HG02970 (cell line): ENCODE data around the gene RUSF1.
"Not testable (repeated sequence)": the region's sequence is repeated elsewhere in the genome, so short reads cannot be mapped to it uniquely, and the experiment has no call there.

ENCODE experiments used
- ATAC-seq: cut with Tn5 transposase; IDR thresholded peaks from one replicate; pipeline ENCODE4 v1.9.1; 2021; ENCODE audit warnings: mild to moderate bottlenecking, moderate library complexity, moderate number of reproducible peaks; ENCODE audit not compliant: unreplicated experiment, low FRiP score

RUSF1 gene

DNA sequence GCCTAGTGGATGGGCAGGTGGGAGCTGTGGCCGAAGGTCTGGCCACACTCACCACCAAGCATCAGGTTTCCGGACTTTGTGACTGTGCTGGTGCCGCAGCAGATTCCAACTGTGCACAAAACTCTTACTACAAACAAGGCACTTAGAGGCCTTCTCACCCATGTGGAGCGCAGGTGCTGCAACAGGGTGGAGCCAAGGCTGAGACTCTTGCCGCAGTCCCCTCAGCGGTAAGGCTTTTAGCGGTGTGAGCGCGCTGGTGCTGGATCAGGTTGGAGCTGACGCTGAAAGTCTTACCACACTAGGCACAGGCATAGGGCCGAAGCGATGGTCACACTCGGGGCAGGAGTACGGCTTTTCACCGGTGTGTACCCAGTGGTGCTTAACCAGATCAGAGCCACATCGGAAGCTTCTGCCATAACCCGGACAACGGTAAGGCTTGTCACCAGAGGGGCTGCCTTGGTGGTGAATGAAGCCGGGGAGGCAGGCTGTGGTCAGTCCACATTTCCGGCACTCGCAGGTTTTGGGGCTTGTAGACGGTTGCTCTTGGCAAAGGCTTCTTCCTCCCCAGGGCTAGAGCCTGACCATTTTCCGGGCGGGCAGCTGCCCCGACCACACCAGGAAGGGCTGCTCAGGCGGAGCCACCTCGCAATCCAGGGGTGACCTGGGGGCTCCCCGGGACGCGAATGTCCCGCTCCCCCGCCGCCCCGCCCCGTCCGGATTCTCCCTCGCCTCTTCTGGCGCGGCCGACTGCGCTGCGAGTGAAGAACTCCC is 49.9 kb downstream of the RUSF1 start:
- peak; percentile 0 for ATAC-seq

DNA sequence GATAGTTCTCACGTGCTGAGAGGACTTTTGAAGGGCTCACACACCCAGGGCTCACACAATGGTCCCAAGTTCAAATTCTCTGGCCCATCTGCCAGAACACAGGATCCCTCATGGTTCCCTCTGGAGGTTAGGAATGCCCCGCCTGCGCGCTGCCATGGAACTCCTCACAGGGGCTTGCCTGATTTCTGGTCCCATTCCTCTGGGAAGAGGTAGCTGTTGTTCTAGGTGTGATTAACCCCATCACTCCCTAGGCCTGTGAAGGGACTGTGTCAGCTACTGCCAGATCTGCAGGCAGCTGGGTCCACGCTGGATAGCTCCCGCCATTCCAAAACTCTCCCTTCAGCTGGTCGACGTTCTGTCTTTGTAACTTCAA is 51.2 kb downstream of the RUSF1 start:
- no peak for ATAC-seq

DNA sequence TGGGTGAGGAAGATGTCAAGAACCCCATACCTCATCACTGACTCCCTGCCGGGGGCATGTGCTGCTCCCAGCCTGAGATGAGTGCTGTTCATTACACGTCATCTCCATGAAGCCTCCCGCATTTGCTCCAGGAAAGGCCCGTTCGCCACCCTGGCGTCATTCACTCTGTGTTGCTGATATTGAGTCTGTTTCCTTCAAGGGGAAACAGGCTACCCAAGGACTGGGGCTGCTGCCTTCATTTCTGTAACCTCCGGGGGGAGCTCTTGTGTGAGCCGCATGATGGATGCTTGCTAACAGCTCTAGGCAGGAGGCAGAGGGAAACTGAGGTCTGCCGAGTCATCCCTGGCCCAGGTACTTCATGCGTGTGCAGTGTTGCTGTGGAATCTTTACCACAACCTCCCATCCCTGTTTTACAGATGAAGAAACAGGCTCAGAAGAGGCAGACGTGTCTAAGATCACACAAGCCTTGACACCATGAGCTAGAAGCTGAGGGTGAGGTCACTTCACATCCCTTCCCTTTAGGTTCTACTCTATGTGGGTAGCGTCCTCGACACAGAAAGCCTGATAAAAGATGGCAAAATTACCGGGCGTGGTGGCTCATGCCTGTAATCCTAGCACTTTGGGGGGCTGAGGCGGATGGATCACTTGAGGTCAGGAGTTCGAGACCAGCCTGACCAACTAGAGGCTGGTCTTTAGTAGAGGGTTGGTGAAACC is 52.4 kb downstream of the RUSF1 start:
- ATAC-seq, result no peak

DNA sequence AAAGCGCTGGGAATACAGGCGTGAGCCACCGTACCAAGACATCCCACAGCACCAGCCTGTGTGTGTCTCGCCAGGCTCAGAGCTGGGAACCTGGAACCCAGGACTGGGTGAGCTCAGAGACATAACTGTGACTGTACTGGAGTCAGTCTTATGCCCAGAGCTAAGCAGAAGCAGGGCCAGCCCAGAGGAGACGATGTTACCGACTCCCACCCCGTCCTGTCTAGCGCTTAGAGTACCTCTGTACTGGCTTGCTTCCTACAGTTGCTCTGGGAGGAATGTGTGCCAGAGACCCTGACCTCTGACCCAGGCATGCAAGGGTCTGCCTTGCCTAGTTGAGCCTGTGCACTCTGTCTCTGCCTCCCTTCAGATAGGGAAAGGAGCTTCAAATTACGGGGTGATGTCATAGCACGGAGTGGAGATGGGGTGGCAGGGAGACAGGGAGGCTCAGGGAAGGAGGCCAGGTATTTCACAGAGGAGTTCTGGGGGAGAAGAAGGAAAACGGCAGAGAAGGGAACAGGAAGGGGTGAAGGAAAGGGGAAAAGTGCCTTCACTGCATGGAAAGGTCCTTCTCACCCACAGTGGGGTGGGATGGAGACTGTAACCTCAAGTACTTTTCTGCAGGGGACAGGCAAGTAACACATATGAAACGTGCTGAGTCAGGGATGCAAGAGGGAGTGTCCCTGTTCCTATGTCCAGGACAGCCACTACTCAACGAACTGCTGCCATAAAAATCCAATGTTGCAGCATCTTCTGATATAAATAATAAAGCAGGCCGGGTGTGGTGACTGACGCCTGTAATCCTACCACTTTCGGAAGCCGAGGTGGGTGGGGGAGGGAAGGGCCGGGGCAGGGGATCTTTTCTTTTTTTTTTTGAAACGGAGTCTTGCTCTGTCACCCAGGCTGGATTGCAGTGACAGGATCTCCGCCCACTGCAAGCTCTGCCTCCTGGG is 54.7 kb downstream of the RUSF1 start:
- no peak for ATAC-seq

DNA sequence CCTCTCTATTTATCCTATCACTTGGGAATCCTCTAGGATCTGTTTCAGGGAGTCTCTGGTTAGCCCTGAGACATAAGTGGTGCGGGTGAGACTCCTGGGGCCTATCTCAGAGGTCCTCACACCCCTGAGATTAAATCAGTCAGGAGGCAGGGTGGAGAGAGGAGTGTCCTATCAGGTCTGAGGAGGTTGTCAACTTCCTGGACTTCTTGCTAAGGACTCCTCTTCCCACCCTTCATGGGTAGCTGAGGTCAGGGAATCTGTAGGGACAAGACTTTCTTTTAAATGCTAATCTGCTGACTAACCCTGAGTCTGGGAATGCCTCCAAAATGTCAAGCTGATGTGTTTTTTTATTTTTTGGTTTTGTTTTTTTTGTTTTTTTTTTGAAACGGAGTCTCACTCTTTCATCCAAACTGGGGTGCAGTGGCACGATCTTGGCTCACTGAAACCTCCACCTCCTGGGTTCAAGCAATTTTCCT is 55.5 kb downstream of the RUSF1 start:
- no peak for ATAC-seq

DNA sequence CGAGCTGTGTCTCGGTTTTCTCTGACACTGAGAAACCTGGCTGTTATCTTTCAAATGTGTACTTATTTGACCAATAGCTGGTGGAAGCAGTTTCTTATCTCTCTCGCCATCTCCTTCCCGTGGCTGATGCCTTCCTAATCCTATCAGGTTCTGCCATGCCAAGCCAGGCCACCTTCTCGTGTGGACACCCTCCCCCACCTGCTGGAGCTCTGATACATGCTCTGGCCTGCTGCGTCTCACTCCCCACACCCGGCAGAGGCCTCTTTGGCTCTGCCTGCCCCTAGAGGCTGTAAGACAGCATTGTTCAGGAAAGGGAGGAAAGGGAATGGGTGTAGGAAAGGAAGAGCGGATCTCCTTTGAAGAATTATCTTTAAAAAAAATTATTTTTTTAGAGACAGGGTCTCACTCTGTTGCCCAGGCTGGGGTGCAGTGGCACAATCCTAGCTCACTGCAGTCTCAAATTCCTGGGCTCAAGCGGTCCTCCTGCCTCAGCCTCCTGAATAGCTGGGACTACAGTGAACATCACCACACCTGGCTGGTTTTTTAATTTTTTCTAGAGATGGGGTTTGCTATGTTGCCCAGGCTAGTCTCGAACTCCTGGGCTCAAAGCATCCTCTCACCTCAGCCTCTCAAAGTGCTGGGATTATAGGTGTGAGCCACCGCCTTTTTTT is 56.4 kb downstream of the RUSF1 start:
- no peak for ATAC-seq

DNA sequence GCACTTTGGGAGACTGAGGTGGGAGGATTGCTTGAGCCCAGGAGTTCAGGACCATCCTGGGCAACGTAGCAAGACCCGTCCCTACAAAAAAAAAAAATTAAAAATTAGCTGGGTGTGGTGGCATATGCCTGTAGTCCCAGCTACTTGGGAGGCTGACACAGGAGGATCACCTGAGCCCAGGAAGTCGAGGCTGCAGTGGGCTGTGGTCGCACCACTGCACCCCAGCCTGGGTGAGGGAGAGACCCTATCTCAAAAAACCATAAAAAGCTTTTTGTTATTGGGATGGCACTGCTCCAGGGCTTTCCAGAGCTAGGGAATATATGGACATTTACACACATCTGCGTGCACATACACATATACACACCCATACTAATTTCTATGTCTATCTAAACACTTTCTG is 57.0 kb downstream of the RUSF1 start:
- ATAC-seq, result no peak

DNA sequence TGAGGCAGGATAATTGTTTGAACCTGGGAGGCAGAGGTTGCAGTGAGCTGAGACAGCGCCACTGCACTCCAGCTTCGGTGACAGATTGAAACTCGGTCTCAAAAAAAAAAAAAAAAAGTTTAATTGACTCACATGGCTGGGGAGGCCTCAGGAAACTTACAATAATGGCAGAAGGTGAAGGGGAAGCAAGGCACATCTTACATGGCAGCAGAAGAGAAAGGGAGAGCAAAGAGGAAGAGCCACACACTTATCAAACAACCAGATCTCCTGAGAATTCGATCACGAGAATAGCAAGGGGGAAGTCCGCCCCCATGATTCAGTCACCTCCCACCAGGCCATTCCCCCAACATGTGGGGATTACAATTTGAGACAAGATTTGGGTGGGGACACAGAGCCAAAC is 62.3 kb downstream of the RUSF1 start:
- ATAC-seq, result not testable (repeated sequence)

DNA sequence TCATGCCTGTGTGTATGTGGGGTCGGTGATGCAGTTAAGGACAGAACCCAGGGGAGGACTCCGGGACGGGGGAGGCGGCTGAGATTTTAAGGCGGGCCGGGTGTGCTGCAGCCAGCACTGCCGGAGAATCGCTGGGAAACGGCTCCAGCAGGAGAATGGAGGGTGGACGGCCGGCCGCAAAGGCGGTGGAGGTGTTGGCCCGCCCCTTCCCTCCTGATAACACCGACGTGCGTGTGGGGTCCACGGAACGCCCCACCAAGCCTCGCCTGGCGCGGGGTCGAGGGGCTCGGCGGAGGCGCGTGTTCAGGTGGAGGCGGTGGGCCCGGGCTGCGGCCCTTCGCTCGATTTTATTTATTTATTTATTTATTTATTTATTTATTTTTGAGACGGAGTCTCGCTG is 66.2 kb downstream of the RUSF1 start:
- no peak for ATAC-seq

DNA sequence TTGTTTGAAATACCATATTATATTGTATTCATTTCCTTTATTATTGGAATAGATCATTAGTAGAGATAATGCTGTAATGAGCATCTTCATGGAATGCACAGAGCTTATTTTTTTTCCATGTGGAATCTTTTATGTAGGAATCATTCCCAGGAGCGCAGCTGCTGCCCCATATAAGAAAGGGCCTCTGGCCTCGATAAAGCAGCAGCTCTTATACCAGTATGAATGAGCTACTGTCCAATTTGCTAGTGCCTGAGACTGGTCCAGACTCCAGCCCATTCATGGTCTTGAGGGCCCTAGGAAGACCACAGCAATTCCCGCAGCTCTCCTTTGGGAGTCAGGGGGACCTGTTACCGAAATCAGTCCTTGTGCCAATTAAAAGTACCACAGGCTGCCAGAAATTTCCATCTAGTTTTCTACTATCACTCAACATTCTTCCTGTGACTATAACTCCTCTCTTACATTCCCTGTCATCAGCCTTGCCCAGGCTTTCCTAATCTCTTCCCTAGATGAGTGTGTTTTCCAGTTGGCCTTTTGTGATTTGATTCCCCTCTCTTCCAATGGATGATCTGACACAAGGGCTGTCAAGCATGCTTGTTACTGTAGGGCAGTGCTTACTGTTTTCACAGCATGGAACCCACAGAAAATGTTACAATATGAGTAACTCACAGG is 67.5 kb downstream of the RUSF1 start:
- no peak for ATAC-seq

DNA sequence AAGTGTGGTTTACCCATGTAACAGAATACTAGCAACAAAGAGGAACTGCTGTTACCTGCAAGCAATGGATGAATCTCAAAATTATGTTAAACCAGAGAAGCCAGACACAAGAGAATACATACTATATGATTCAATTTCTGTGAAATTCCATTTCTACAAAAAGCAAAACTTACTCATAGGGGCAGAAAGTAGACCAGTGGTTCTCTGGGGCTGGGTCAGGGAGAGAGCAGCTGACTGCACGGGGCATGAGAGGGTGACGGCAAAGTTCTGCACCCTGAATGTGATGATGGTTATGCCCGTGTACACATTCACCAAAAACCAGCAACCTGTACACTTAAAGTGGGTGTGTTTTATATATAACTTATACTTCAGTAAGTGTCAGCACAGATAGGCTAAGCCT is 68.7 kb downstream of the RUSF1 start:
- ATAC-seq, result no peak
